HG03354 (cell line): ENCODE data around the gene ARHGAP28.
"Not testable (repeated sequence)": the region's sequence is repeated elsewhere in the genome, so short reads cannot be mapped to it uniquely, and the experiment has no call there.

Source experiments
- ATAC-seq: cut with Tn5 transposase; IDR thresholded peaks from one replicate; pipeline ENCODE4 v1.9.1; 2021; ENCODE audit warnings: mild to moderate bottlenecking; ENCODE audit not compliant: unreplicated experiment, poor library complexity, severe bottlenecking

ARHGAP28 gene

DNA sequence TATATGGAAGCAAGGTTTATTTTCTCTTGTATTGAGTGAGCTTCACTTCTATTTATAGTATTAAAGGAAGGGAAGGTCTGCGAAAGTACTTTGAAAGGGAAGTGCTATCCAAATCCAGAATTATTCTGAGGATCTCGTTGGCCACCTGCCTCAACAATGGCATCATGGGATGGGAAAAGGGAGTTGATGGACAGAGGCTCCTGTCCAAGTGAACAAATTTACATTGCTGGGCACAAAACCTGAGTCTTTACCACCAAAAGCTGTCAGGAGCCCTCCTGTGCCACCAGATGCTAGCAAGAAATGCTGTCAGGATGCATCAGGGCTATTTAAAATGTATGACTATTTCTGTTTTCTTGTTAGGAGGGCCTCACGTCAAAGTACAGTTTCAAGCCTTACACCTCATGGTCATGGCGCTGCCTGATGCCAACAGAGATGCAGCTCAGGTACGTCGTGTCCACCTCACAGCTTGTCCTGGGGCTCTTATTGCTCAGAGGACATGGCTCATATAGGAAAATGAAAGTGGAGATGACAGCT is 157.3 kb downstream of the ARHGAP28 start:
- no peak for ATAC-seq

DNA sequence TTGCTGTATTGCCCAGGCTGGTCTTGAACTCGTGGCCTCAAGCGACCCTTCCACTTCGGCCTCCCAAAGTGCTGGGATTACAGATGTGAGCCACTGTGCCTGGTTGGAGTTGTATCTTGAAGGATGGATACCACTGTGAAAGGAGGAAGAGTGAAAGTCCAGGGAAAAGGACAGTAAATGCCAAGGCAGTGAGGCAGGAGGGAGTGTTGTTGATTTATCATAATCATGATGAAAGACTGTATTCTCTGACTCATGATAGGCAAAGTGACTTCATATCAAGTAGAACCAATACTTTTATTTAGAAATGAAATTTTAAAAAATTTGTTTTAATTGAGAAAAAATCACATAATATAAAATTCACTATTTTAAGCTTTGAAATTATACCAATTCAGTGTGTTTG is 162.3 kb downstream of the ARHGAP28 start:
- no peak for ATAC-seq

DNA sequence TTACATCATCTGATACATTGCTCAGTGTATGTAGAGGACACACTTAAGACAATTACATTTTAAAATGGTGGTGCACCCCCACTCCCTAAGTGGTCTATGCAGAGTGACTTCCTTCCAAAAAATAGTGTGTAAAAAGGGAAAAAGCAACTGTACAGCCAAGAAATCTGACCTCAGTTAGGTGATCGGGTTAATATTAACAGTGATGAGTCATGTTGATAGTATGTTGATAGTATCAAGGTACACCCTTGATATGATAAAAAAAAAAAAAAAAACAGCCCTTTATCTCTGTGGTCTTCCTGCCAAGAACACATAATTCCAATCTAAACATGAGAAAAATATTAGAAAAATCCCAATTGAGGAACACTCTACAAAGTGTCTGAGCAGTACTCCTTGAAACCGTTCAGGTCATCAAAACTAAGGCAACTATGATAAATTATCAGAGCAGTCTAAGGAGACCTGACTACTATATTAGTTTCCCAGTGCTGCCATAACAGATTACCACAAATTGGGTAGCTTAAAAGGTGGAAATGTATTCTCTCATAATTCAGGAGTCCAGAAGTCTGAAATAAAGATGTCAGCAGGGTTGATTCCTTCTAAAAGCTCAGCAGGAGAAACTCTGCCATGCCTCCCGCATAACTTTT is 171.9 kb downstream of the ARHGAP28 start:
- no peak for ATAC-seq

DNA sequence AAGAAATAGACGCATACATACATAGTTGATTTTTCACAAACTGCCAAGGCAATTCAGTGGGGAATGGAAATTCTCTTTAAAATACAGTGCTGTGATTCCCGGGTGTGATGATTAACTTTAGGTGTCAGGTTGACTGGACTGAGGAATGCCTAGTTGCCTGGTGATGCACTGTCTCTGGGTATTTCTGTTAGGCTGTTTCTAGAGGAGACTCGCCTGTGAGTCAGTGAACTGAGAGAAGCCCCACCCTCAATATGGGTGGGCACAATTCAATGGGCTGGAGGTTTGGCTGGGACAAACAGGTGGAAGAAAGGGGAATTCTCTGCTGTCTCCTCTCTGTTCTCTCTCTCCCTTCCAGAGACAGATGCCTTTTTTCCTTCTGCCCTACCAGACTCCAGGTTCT is 187.6 kb downstream of the ARHGAP28 start:
- no peak for ATAC-seq

DNA sequence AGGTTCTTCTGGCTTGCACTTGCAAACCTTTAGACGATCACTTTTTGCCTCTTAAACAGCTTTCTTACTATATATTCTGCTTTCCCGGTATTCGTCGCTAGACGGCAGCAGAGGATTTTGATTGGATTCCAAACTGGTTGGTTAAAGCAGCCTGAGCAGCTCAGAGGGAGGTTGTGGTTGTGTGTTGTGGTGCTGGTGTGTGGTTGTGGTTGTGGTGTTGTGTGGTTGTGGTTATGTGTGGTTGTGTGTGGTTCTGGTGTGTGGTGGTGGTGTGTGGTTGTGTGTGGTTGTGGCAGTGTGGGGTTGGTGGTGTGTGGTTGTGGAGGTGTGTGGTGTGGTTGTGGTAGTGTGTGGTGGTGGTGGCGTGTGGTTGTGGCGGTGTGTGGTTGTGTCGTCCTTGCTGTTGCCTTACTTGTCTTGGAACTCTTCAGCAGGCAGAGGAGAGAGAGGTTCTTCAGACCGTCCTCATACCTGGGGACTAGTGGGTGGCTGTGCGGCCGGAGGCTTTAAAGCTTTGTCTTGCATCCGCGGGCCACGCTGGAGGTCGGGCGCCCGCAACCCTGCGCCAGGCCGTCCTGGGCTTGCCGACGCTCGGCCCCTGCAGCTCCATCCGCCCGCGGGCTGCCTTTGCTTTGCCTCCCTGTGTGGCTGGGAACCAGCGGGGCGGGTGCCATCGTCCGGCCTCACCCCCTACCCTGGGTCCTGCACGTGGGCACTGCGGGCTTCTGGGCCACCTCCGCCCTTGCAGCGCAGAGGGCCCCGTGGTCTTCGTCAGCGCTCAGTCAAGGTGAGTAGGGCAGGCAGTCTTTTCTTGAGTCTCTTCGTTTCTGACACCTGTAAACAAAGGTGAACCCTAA is 190.8 kb downstream of the ARHGAP28 start:
- ATAC-seq: no peak

DNA sequence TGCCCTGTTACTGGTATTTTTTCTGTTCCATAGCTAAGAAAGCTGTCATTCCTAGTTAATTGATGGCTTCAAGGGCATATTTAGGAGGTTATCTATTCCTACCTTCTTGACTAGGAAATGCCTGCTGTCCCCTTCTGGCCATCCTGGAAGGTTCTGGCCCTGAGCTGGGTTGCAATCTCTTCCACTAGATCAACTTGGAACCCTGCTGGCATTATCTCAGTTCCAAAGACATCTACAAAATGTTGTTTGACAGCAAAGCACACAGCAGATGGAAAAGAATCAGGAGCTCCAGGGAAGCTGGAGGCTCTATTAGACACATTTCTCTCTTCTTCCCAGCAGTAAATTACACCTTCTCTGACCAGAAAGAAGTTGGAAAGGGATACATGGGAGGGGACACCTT is 192.1 kb downstream of the ARHGAP28 start:
- no peak for ATAC-seq

DNA sequence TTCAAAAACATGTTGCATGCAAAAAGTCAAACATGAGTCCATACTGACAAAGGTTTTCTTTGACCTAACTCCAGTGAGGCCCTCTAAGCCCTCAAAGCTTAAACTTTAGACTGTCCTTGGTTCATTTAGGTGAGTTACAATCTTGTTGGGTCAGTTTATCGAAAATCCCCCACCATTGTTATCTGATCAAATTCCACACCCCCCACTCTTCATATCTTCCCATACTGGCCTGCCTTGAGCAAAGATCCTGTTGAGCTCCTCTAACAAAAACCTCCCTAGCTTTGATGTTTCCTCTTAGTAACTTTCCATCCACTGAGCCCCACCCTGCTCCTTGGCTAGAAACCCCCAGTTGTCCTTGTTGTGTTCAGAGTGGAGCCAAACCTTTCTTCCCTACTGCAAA is 193.7 kb downstream of the ARHGAP28 start:
- no peak for ATAC-seq

DNA sequence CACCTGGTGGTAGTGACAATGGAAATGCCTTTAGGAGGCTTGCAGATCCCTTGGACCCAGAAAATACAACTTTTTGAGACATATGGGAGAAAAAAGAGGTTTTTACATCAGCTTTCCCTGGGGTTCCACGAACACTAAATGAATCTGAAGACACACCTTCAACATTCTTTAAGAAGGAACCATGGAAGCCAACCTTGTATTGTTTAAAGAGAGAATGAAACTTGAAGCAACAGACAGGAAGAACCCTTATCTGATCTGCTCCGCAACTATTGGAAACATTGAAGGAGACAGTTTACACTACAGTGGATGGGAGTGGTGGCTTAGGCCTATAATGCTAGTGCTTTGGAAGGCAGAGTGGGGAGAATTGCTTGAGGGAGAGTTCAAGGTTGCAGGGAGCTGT is 197.6 kb downstream of the ARHGAP28 start:
- ATAC-seq: no peak

DNA sequence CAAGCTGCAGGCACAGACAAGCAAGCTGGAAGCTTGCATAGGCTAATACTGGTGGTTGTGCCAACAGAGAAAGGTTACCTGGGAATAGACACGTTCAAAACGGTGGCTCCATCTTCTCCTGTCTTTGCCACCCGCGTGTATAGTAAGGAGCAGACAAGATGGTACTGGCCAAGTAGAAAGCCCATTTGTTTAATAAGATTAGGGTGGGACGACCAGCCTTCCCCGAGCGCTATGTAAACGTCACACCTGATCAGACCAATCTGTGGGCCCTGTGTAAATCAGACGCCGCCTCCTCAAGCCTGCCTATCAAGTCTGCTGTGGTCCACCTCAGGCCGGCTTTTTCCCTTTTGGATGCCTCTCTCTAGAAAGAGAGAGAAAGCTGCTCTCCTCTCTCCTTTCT is 198.8 kb downstream of the ARHGAP28 start:
- ATAC-seq: no peak

DNA sequence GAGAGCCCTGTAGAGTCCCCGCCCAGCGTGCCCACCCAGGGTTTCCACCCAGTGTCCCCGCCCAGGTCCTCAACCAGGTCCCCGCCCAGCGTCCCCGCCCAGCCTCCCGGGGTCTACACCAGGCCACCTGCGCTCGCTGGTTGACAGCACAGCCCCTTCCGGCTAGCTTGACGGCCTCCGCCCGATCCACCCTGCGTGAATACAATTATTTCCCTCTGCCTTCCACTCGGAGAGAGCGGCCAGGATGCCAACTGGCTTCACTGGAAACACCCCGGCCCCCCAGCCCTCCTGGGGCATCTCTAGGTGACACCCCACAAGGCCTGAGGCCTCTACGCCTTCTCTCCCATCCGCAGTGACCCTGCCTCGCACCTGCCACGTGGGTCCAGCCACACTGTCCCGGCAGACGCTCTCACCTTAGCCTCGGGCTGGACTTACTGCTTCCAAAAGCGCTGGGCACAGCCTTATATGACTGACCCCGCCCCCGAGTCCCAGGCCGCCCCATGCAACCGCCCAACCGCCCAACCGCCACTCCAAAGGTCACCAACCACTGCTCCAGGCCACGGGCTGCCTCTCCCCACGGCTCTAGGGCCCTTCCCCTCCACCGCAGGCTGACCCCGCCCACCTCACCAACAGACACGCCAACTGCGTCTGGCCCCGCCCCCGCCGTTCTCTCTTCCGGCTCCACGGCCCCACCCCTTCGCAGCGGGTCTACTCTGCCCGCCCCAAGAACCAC is 200.0 kb downstream of the ARHGAP28 start:
- no peak for ATAC-seq

DNA sequence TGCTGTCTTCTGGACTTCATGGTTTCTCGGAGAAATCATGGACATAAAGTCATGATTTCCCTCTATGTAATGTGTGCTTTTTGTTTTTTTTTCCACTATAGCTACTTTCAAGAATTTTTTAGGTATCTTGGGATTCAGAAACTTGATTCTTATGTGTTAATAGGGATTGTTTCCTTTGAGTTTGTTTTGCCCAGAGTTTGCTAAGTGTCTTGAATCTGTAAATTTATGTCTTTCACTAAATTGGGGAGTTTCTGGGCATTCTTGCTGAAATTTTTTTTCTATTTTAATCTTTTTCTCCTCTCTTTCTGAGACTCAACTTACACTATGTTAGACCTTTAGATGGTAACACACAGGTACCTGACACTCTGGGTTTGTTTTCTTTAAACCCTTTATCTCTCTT is 205.3 kb downstream of the ARHGAP28 start:
- ATAC-seq: no peak

DNA sequence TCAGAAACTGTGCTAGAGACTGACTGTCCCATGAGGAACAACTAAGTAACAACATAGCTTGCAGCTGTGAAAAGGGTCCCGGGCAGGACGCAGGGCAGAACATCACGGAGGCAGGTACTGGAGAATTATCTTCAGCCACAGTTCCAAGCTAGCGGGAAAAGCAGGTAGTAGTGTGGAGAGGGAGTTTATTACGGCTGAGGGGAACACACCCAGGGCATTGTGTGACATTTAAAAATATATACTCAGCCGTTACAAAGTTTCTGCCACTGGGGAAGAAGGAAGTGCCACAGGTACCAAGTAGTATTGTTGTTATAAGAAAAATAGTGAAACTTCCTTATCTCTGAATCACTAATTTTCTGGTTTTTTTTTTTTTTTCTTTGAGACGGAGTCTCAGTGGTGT is 208.5 kb downstream of the ARHGAP28 start:
- no peak for ATAC-seq

DNA sequence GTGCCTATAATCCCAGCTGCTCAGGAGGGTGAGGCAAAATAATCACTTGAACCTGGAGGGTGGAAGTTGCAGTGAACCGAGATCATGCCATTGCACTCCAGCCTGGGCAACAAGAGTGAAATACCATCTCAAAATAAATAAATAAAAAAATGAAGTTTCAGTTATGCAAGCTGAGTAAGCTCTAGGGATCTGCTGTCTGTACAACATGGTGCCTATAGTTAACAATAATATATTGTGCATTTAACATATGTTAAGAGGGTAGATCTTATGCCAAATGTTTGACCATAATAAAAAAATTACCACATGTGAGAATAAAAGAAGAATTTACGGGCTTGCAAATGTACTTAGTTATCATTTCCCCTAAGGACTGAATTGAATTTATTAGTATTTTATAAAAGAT is 208.9 kb downstream of the ARHGAP28 start:
- not testable (repeated sequence) for ATAC-seq

DNA sequence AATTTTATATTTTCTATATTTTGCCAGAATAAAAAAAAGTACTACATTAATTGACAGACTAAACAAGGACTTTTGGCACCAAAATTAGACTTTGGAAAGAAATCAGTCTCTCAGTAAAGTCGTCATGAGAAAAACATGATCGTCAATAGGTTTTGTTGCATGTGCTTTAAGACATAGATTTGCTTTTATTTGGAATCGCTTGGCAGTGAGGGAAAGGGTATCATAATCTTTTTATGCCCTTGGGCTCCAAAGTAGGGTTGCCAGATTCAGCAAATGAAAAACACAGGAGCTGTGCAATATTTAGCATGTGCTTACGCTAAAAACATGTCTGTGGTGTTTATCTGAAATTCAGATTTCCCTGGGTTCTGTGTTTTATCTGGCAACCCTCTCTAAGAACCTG is 210.5 kb downstream of the ARHGAP28 start:
- ATAC-seq: no peak

DNA sequence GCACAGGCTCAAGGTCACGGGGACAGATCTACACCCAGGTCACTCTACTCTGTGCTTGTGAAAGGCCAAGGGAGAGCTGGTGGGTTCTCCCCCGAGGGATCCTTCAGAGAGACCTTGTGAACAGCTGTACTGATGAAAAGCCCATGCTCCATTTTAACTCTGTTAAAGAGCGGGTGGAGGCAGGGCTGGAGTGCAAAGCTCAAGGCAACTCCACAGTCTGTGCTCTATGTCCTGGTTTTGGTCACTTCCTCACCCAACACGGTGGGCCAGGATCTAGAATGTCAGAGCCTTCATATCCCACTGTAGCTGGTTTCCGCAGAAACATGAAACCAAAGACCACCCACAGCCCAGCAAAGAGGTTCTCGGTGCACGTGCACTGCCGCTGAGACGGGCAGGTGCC is 210.9 kb downstream of the ARHGAP28 start:
- no peak for ATAC-seq

DNA sequence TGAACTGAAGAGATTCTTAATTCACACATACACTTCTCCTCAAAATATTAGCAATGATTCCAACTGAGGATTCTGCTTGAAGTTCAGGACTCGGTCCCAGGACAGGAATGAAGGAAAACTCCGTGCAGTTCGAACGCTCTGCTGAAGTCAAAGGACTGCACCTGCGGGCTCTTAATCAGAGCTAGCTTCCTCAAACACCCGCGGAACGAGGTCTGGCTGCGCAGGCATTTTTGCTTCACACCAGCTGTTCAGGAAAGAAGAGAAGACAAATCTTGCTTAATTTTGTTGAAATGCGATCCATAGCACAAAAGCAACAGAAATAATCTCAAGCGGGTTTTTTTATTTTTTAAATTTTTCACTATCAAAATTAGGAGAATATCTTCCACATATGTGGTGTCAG is 212.5 kb downstream of the ARHGAP28 start:
- ATAC-seq: no peak

DNA sequence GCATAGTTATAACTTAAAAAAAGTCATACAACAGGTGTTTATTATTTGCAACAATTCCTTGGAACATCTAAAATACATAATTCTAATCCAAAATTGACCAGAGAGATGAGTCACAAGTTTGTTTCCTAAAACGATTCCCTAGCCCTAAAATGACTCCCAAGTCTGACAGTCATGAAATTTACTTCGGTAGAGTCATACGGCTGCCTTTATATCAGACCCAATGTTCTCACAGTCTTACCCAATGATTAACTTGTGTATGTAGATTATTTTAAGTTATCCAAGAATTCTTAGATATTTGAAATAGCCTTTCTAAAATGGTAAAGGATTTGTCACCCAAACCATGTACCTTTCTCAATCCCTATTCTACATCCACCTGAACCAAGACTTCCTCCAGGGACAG is 213.2 kb downstream of the ARHGAP28 start:
- no peak for ATAC-seq

DNA sequence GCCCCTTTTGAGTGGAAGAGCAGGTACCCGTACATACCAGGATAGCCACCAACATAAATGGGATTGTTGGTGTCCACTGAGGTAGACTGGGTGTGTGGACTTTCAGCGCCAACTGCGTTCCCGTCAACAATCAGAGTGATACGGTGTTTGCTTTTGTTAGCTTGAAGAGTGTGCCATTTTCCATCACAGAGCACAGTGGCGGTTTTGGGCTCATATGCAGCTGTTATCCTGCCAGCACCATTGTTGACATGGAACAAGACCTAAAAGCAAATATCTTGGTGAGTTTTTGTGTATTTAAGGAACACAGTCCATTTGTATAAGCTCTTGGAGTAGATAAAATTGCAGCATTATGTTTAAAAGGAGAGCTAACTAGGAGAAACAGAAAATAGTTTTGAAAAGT is 213.6 kb downstream of the ARHGAP28 start:
- ATAC-seq: no peak

DNA sequence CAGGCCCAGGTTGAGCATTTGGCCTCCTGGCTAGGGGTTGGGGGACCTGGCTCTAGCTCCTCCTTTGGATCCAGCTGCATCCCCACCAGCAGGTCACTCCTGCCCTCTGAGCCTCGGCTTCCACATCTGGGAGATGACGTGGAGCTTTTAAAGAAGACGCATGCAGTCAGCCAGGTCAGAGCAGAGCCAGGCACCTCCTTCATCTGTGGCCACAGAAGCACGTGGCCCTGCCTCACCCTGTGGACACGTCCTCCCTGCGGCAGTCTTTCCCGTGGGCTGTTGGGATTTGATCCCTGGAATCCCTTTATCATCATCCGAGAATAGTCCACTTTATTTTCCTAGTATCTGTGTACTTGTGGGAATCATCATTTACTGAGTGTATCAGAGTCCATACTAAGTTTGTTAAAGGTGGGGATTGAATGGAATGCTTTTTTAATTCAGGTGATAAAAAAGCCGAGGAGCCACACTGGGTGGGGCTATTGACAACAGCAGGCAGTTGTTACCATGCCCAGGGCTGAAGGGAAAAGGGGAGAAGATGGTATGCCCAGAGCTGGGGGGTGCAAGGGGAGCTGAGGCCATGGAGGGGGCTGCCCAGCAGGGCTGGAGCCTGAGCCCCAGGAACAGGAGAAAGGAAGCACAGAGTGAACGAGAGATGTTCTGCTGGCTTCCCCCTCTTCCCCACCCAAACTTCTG is 218.0 kb downstream of the ARHGAP28 start:
- no peak for ATAC-seq
